ENCODE measurements around the gene CYP26C1. TPM values are rescaled to one million over a fixed set of nuclear protein-coding genes. Genes with fewer than 3 reads are reported as not detected.

CYP26C1 gene
- total and polyA plus RNA-seq, 2 of the 13 experiments (the other 11 are each of a cell fraction or from before 2014, with no cell fraction given): 0.02 TPM; not detected in 1

- TF ChIP-seq CERS6 (CRISPR knock-in tag; IDR thresholded peaks at IDR 0.05): no peak
- no peak for TF ChIP-seq CBX5 (CRISPR knock-in tag; IDR thresholded peaks at IDR 0.05; ENCODE audit: borderline replicate concordance)
- no peak for TF ChIP-seq FOXJ3 (CRISPR knock-in tag; IDR thresholded peaks at IDR 0.05; ENCODE audit: borderline replicate concordance)
- TF ChIP-seq SIN3B (IDR thresholded peaks at IDR 0.05; ENCODE audit: low read length): no peak
- no peak for TF ChIP-seq NAIF1 (CRISPR knock-in tag; IDR thresholded peaks at IDR 0.05; ENCODE audit: borderline replicate concordance)
- no peak for TF ChIP-seq SCMH1 (CRISPR knock-in tag; IDR thresholded peaks at IDR 0.05; ENCODE audit: borderline replicate concordance)
- no peak for TF ChIP-seq ZNF782 (CRISPR knock-in tag; IDR thresholded peaks at IDR 0.05; ENCODE audit: borderline replicate concordance)
- TF ChIP-seq ZNF335 (CRISPR knock-in tag; IDR thresholded peaks at IDR 0.05): no peak
- 0 out of 2 replicates have a peak, but pooled peaks have one; percentile 47 for TF ChIP-seq ZFP37 (CRISPR knock-in tag; IDR thresholded peaks at IDR 0.05; ENCODE audit: borderline replicate concordance)
- TF ChIP-seq HNRNPLL (IDR thresholded peaks at IDR 0.05; ENCODE audit: low read depth, low read length, poor library complexity, severe bottlenecking): peak; percentile 8
- no peak for TF ChIP-seq BHLHE40 (IDR thresholded peaks at IDR 0.05; ENCODE audit: low read length)
- TF ChIP-seq KDM4B (CRISPR knock-in tag; IDR thresholded peaks at IDR 0.05): no peak
- no peak for TF ChIP-seq HNRNPL (IDR thresholded peaks at IDR 0.05; ENCODE audit: low read depth, low read length)
- TF ChIP-seq FOXO1 (CRISPR knock-in tag; IDR thresholded peaks at IDR 0.05): no peak
- TF ChIP-seq ZEB1 (IDR thresholded peaks at IDR 0.05; ENCODE audit: insufficient replicate concordance, low read depth): peak; percentile 41
- 0 out of 2 replicates have a peak, but pooled peaks have one; percentile 78 for TF ChIP-seq ZNF800 (CRISPR knock-in tag; IDR thresholded peaks at IDR 0.05)
- TF ChIP-seq GABPB1 (CRISPR knock-in tag; IDR thresholded peaks at IDR 0.05): no peak
- no peak for TF ChIP-seq TBL1XR1 (IDR thresholded peaks at IDR 0.05; ENCODE audit: borderline replicate concordance, low read length, partially characterized antibody)
- TF ChIP-seq, protein P1, sequence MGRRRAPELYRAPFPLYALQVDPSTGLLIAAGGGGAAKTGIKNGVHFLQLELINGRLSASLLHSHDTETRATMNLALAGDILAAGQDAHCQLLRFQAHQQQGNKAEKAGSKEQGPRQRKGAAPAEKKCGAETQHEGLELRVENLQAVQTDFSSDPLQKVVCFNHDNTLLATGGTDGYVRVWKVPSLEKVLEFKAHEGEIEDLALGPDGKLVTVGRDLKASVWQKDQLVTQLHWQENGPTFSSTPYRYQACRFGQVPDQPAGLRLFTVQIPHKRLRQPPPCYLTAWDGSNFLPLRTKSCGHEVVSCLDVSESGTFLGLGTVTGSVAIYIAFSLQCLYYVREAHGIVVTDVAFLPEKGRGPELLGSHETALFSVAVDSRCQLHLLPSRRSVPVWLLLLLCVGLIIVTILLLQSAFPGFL (CRISPR knock-in tag; IDR thresholded peaks at IDR 0.05): no peak
- no peak for TF ChIP-seq NFYC (CRISPR knock-in tag; IDR thresholded peaks at IDR 0.05)
- no peak for TF ChIP-seq NR1H2 (CRISPR knock-in tag; IDR thresholded peaks at IDR 0.05; ENCODE audit: borderline replicate concordance, low read depth)
- 0 out of 2 replicates have a peak, but pooled peaks have one; percentile 30 for TF ChIP-seq ZNF891 (CRISPR knock-in tag; IDR thresholded peaks at IDR 0.05)
- no peak for TF ChIP-seq CBX1 (IDR thresholded peaks at IDR 0.05; ENCODE audit: low read depth)
- TF ChIP-seq ZNF160 (CRISPR knock-in tag; IDR thresholded peaks at IDR 0.05): no peak
- no peak for TF ChIP-seq ZKSCAN8 (CRISPR knock-in tag; IDR thresholded peaks at IDR 0.05; ENCODE audit: borderline replicate concordance)
- TF ChIP-seq ZSCAN25 (CRISPR knock-in tag; IDR thresholded peaks at IDR 0.05): 0 out of 2 replicates have a peak, but pooled peaks have one; percentile 2
- peak; percentile 79 for TF ChIP-seq CHD2 (IDR thresholded peaks at IDR 0.05; ENCODE audit: low read depth, low read length)
- no peak for TF ChIP-seq ZNF616 (CRISPR knock-in tag; IDR thresholded peaks at IDR 0.05; ENCODE audit: low read depth)
Observed at GRCh38 chr10:93072225-93072712, 11.7 kb downstream of the CYP26C1 start (continued).
